ENCODE data around the gene RAD23A. TPM values are rescaled to one million over a fixed set of nuclear protein-coding genes. Genes with fewer than 3 reads are reported as not detected.
A peak's percentile ranks its signal among the peaks of the same experiment; 100 is the strongest.

RAD23A gene
- total and polyA plus RNA-seq, 10 of the 15 experiments (the other 5 are each of a cell fraction or from before 2014, with no cell fraction given): 8.8 to 198 (median 119) TPM

DNA sequence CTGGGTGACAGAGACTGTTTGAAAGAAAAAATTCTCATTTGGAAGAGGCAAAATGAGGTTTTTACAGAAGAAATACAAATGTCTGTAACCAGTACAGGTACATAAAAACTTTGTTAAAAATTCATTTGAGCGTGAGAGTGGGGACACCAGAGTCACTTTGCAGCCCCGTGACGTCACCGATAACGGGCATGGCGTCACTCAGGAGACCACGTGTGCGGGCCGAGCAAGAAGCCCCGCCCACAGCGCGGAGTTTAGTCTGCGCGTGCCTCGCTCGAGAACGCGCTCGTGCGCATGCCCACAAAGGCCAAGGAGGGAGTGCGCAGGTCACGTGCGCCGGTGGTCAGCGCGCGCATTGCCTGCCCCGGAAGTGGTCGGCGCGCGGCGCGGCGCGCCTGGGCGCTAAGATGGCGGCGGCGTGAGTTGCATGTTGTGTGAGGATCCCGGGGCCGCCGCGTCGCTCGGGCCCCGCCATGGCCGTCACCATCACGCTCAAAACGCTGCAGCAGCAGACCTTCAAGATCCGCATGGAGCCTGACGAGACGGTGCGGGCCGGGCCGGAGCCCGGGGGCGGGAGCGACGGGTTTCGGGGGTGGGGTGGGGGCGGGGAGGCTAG is at the start of gene RAD23A (continued):
- TF ChIP-seq CUX1 (IDR thresholded peaks at IDR 0.05; ENCODE audit: insufficient replicate concordance, low read depth, low read length): peak; percentile 70
- TF ChIP-seq SMAD1 (IDR thresholded peaks at IDR 0.05; ENCODE audit: low read depth, partially characterized antibody): peak; percentile 1
- TF ChIP-seq E2F4 (IDR thresholded peaks at IDR 0.05; ENCODE audit: low read depth, low read length): no peak; the same call in 1 of the 2 replicates
- 0 out of 2 replicates have a peak, but pooled peaks have one; percentile 12 for TF ChIP-seq JUND (IDR thresholded peaks at IDR 0.05; ENCODE audit: low read depth, low read length)
- TF ChIP-seq ZBED1 (IDR thresholded peaks at IDR 0.05; ENCODE audit: borderline replicate concordance): peak; percentile 83; the same call in 1 of the 2 replicates
- TF ChIP-seq, protein P1, sequence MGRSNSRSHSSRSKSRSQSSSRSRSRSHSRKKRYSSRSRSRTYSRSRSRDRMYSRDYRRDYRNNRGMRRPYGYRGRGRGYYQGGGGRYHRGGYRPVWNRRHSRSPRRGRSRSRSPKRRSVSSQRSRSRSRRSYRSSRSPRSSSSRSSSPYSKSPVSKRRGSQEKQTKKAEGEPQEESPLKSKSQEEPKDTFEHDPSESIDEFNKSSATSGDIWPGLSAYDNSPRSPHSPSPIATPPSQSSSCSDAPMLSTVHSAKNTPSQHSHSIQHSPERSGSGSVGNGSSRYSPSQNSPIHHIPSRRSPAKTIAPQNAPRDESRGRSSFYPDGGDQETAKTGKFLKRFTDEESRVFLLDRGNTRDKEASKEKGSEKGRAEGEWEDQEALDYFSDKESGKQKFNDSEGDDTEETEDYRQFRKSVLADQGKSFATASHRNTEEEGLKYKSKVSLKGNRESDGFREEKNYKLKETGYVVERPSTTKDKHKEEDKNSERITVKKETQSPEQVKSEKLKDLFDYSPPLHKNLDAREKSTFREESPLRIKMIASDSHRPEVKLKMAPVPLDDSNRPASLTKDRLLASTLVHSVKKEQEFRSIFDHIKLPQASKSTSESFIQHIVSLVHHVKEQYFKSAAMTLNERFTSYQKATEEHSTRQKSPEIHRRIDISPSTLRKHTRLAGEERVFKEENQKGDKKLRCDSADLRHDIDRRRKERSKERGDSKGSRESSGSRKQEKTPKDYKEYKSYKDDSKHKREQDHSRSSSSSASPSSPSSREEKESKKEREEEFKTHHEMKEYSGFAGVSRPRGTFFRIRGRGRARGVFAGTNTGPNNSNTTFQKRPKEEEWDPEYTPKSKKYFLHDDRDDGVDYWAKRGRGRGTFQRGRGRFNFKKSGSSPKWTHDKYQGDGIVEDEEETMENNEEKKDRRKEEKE (IDR thresholded peaks at IDR 0.05): no peak
- TF ChIP-seq MEF2B (IDR thresholded peaks at IDR 0.05; ENCODE audit: partially characterized antibody, poor library complexity, severe bottlenecking): peak; percentile 21
- no peak for TF ChIP-seq SMARCA5 (IDR thresholded peaks at IDR 0.05)
- TF ChIP-seq ZZZ3 (IDR thresholded peaks at IDR 0.05; ENCODE audit: control insufficient read depth, insufficient read length, low read depth): no peak
- TF ChIP-seq RAD51 (IDR thresholded peaks at IDR 0.05): peak; percentile 96
- no peak for TF ChIP-seq WRNIP1 (IDR thresholded peaks at IDR 0.05; ENCODE audit: borderline replicate concordance, low read depth, low read length)
- TF ChIP-seq MYB (IDR thresholded peaks at IDR 0.05; ENCODE audit: borderline replicate concordance, low read depth, low read length): no peak
- TF ChIP-seq CBX3 (IDR thresholded peaks at IDR 0.05; ENCODE audit: borderline replicate concordance, low read depth): no peak
- TF ChIP-seq GATAD2B (conservative IDR thresholded peaks at IDR 0.05; ENCODE audit: low read depth): peak; percentile 19; the same call in 1 of the 2 replicates
- peak; percentile 98 for TF ChIP-seq ATF7 (IDR thresholded peaks at IDR 0.05; ENCODE audit: low read depth)
- TF ChIP-seq JUNB (IDR thresholded peaks at IDR 0.05): no peak
- TF ChIP-seq, protein P2, sequence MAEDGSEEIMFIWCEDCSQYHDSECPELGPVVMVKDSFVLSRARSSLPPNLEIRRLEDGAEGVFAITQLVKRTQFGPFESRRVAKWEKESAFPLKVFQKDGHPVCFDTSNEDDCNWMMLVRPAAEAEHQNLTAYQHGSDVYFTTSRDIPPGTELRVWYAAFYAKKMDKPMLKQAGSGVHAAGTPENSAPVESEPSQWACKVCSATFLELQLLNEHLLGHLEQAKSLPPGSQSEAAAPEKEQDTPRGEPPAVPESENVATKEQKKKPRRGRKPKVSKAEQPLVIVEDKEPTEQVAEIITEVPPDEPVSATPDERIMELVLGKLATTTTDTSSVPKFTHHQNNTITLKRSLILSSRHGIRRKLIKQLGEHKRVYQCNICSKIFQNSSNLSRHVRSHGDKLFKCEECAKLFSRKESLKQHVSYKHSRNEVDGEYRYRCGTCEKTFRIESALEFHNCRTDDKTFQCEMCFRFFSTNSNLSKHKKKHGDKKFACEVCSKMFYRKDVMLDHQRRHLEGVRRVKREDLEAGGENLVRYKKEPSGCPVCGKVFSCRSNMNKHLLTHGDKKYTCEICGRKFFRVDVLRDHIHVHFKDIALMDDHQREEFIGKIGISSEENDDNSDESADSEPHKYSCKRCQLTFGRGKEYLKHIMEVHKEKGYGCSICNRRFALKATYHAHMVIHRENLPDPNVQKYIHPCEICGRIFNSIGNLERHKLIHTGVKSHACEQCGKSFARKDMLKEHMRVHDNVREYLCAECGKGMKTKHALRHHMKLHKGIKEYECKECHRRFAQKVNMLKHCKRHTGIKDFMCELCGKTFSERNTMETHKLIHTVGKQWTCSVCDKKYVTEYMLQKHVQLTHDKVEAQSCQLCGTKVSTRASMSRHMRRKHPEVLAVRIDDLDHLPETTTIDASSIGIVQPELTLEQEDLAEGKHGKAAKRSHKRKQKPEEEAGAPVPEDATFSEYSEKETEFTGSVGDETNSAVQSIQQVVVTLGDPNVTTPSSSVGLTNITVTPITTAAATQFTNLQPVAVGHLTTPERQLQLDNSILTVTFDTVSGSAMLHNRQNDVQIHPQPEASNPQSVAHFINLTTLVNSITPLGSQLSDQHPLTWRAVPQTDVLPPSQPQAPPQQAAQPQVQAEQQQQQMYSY (CRISPR knock-in tag; IDR thresholded peaks at IDR 0.05): peak; percentile 64

Data from GM12878 (cell line).